Vagina (tissue), 2 donors: ENCODE data around the gene PRICKLE2.

Experiments
- POLR2A ChIP-seq, 2 donors: fragments of 450-650 bp; IDR thresholded peaks; one replicate each; pipeline ENCODE4 v1.6.1; 2017; ENCODE audit warnings: antibody characterized with exemption in 2 of 2, mild to moderate bottlenecking in 2 of 2, moderate library complexity in 2 of 2
- TF ChIP-seq, protein P1 (sequence below), 3 experiments: fragments of 450-650 bp in 2 of 3; fragments of 200-600 bp in 1 of 3; sonication (generic) in 1 of 3; IDR thresholded peaks; one replicate each; pipeline ENCODE4 v1.5.1; 2017 to 2019; ENCODE audit warnings: antibody characterized with exemption in 3 of 3, mild to moderate bottlenecking in 2 of 3, moderate library complexity in 2 of 3

DNA sequence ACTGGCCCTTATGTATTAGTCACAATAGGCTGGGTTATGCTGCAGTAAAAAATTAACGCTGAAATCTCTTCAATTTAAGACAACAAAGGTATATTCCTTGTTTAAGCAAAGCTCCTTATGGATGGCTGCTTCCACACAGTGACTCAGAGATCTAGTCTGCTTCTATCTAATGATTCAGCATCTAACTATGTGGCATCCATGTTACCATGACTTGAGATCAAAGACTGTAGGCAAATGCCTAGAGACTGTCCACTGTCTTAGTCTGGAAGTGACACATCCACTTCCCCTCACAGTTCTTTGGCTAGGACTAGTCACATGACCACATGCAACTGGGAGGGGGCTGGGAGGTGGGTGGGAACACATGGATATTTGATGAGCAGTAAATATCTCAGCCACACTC, 140.6 kb downstream of the PRICKLE2 start:
- TF ChIP-seq, protein P1, sequence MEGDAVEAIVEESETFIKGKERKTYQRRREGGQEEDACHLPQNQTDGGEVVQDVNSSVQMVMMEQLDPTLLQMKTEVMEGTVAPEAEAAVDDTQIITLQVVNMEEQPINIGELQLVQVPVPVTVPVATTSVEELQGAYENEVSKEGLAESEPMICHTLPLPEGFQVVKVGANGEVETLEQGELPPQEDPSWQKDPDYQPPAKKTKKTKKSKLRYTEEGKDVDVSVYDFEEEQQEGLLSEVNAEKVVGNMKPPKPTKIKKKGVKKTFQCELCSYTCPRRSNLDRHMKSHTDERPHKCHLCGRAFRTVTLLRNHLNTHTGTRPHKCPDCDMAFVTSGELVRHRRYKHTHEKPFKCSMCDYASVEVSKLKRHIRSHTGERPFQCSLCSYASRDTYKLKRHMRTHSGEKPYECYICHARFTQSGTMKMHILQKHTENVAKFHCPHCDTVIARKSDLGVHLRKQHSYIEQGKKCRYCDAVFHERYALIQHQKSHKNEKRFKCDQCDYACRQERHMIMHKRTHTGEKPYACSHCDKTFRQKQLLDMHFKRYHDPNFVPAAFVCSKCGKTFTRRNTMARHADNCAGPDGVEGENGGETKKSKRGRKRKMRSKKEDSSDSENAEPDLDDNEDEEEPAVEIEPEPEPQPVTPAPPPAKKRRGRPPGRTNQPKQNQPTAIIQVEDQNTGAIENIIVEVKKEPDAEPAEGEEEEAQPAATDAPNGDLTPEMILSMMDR (IDR thresholded peaks at IDR 0.05) = no peak
- TF ChIP-seq POLR2A (IDR thresholded peaks at IDR 0.05) = no peak
